Spleen (tissue), 11 donors: ENCODE results near the gene NPHP4. TPM values are rescaled to one million over a fixed set of nuclear protein-coding genes. Genes with fewer than 3 reads are reported as not detected.

ENCODE experiments used
- DNase-seq: peaks from one replicate; pipeline ENCODE4 v3.0.0-alpha.2; 2020
- H3K27ac ChIP-seq, 8 donors: fragments of 200-600 bp; sonication (generic) in 7 of 8; 1 replicate in 4 of 8; 2 replicates in 4 of 8; pipeline versions ENCODE4 v1.5.0 to v1.8.0; 2016 to 2021; ENCODE audit warnings: inconsistent platforms in 4 of 8, mild to moderate bottlenecking in 4 of 8, moderate library complexity in 1 of 8
- H3K27me3 ChIP-seq, 7 donors: fragments of 200-600 bp; sonication (generic) in 6 of 7; replicated peaks in 1 of 7; 1 replicate in 4 of 7; 2 replicates in 3 of 7; pipeline versions ENCODE4 v1.5.0 to v1.8.0; 2016 to 2021; ENCODE audit warnings: inconsistent platforms in 3 of 7, mild to moderate bottlenecking in 1 of 7
- H3K36me3 ChIP-seq, 6 donors: fragments of 200-600 bp; sonication (generic) in 5 of 6; 1 replicate in 4 of 6; 2 replicates in 2 of 6; pipeline versions ENCODE4 v1.5.0 to v1.8.0; 2016 to 2021; ENCODE audit warnings: inconsistent platforms in 2 of 6
- H3K4me1 ChIP-seq, 6 donors: fragments of 200-600 bp; sonication (generic) in 5 of 6; 1 replicate in 3 of 6; 2 replicates in 3 of 6; pipeline versions ENCODE4 v1.5.0 to v1.8.0; 2016 to 2021; ENCODE audit warnings: inconsistent platforms in 3 of 6
- H3K4me3 ChIP-seq, 8 donors: fragments of 200-600 bp; sonication (generic) in 7 of 8; 1 replicate in 4 of 8; 2 replicates in 4 of 8; pipeline versions ENCODE4 v1.5.0 to v1.8.0; 2016 to 2021; ENCODE audit warnings: inconsistent platforms in 4 of 8, mild to moderate bottlenecking in 4 of 8, moderate library complexity in 2 of 8
- H3K9me3 ChIP-seq, 8 donors: fragments of 200-600 bp; sonication (generic) in 7 of 8; 1 replicate in 4 of 8; 2 replicates in 4 of 8; pipeline versions ENCODE4 v1.5.0 to v1.8.0; 2016 to 2021; ENCODE audit warnings: inconsistent platforms in 4 of 8
- POLR2A ChIP-seq, 3 donors: fragments of 450-650 bp; IDR thresholded peaks; one replicate each; pipeline ENCODE4 v1.5.1; 2017; ENCODE audit warnings: antibody characterized with exemption in 3 of 3, mild to moderate bottlenecking in 1 of 3
- POLR2AphosphoS5 ChIP-seq, 3 donors: sonication (generic); formaldehyde crosslinking; IDR thresholded peaks; one replicate each; pipeline ENCODE4 v1.5.1; 2017; ENCODE audit warnings: antibody characterized with exemption in 3 of 3
- WGBS, 5 donors: extraction: QIAGEN DNeasy Blood & Tissue Kit in 3 of 5; methylation state at CpG; one replicate each; pipeline versions ENCODE4 v1.1.5 to v1.1.7; 2013 to 2018; 5-methylcytosine and 5-hydroxymethylcytosine counted together
- intact Hi-C: fragments of 100-400 bp; cut with DNase I; formaldehyde crosslinking; loops from one replicate; pipeline ENCODE4 v1.15.0; 2023; ENCODE audit warnings: low total_unique reads
- polyA plus RNA-seq, 3 donors: library from polyadenylated mRNA; stranded (reverse); fragments of 200-250 nt; gene quantifications; one replicate each; pipeline ENCODE4 v1.2.1, GENCODE V29; 2013
- total RNA-seq, 7 donors: library from RNA; depleted of rRNA in 3 of 7; stranded (reverse); fragments of >200 nt in 3 of 7; fragmentation: NEBNext Ultra II Directional in 4 of 7; extraction: Animal tissue kit (Norgen Biotek cat#: 25700) in 4 of 7; gene quantifications; one replicate each; pipeline versions ENCODE4 v1.1.0 to v1.2.1, GENCODE V29; 2016 to 2021
- TF ChIP-seq, protein P1 (sequence below), 11 experiments: fragments of 200-600 bp in 7 of 11; fragments of 450-650 bp in 4 of 11; sonication (generic) in 4 of 11; IDR thresholded peaks in 8 of 11; conservative IDR thresholded peaks in 3 of 11; 1 replicate in 7 of 11; 2 replicates in 4 of 11; pipeline versions ENCODE4 v1.4.0 to v1.8.0; 2016 to 2021; ENCODE audit warnings: antibody characterized with exemption in 11 of 11, inconsistent platforms in 4 of 11, mild to moderate bottlenecking in 1 of 11
- donor health status: healthy with polysubstance abuse.
- donor health status: DM: no; HTN: no; CAD: no; lungs with moderate emphysema.
- donor health status: DM: no; HTN: no; CAD: no.
- donor health status: Bipolar disorder and iron deficiency.
- donor health status: healthy.
- donor health status: DM: no; HTN: no; CAD: no.
- donor health status: DM: yes; HTN: yes; CAD: no.

NPHP4 gene
- total and polyA plus RNA-seq, 10 donors, result 1.2 to 17.5 (median 9.4) TPM

DNA sequence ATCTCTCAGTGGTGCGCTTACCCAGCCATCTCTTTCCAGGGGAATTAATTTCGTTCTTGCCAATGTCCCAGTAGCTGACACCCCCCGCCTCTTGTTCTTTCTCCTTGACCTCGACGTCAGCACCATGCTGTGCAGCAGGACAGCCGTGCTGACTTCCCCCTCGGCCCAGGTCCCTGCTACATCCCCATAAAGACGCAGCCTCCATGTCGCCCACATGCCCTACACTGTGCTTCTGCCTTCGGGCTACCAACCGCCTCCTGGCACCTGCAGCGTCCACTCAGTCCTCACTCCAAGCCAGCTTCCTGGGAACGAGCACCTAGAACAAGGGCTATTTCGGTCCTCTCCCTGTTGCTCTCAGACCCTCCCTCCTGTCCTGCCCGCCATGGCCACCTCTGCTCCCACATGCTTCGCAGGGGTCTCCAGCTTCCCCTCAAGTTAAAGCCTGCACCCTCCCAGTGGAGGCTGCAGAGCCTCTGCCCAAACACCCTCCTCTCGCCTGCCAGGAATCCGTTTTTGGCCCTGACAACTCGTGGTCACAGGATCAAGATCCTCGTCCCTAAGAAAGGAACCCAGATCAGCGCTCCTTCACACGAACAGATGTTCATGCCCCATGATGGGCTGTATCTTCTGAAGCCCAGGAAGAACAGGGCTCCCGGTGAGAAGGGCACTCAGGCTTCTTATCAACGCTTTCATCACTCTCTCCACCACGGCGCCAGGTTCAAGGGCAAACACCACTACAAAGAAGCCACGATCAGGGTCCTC lies 109.7 kb downstream of the NPHP4 start:
- DNase-seq, result no peak
- TF ChIP-seq, protein P1, sequence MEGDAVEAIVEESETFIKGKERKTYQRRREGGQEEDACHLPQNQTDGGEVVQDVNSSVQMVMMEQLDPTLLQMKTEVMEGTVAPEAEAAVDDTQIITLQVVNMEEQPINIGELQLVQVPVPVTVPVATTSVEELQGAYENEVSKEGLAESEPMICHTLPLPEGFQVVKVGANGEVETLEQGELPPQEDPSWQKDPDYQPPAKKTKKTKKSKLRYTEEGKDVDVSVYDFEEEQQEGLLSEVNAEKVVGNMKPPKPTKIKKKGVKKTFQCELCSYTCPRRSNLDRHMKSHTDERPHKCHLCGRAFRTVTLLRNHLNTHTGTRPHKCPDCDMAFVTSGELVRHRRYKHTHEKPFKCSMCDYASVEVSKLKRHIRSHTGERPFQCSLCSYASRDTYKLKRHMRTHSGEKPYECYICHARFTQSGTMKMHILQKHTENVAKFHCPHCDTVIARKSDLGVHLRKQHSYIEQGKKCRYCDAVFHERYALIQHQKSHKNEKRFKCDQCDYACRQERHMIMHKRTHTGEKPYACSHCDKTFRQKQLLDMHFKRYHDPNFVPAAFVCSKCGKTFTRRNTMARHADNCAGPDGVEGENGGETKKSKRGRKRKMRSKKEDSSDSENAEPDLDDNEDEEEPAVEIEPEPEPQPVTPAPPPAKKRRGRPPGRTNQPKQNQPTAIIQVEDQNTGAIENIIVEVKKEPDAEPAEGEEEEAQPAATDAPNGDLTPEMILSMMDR (IDR thresholded peaks at IDR 0.05 in 8 of 11, conservative IDR thresholded peaks at IDR 0.05 in 3 of 11), result no peak
- TF ChIP-seq POLR2A (IDR thresholded peaks at IDR 0.05) (no peak), POLR2AphosphoS5 (IDR thresholded peaks at IDR 0.05) (no peak)
- intact Hi-C loops, result no loop called here

DNA sequence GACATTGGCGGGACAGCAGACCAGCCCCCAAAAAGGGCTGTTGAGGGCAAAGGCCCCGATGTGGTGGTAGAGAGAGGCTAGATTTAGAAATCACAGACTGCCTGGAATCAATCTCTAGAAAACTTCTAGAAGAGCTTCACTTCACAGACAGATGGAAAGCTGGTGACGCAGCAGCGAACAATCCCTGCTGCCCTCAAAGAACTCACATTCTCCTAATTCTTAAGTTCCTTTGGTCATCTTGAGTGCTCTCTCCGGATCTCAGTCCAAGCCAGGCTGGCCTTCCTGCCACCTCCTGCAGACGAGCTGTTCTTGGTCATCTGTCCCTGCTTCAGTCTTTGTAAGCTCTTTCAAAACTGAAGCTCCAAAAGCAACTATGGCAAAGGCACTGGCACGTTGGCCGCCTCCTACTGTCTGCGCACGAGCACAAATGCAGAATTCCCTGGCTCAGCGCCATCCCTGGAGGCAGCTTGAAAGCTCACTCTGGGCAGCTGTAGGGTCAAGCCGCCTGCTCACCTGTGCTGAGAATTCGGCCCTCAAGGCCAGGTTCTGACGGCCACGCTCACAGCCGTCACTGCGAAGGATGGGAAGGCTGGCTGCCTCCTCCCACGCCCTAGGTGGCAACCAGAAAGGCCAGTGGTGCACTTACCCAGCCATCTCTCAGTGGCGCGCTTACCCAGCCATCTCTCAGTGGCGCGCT lies 110.6 kb downstream of the NPHP4 start:
- H3K27me3 ChIP-seq, result no peaks in the 10 kb centered on the region
- intact Hi-C loops, result no loop called here
- DNase-seq, result no peak
- peaks cover 0 to 14% (median 0%) of the 10 kb centered on the region in 8 donors for H3K9me3 ChIP-seq
- WGBS, 5 donors, result 90 to 96% (median 94%) methylated on average over 20 to 22 of the region's 22 CpGs
- peaks cover 0 to 87% (median 3%) of the 10 kb centered on the region in 6 donors for H3K36me3 ChIP-seq
- no peaks in the 10 kb centered on the region for H3K4me1 ChIP-seq
- no peak overlapping the region for H3K27ac ChIP-seq
- TF ChIP-seq POLR2AphosphoS5 (IDR thresholded peaks at IDR 0.05) (no peak), POLR2A (IDR thresholded peaks at IDR 0.05) (no peak)
- TF ChIP-seq, protein P1 (IDR thresholded peaks at IDR 0.05 in 8 of 11, conservative IDR thresholded peaks at IDR 0.05 in 3 of 11), result no peak
- H3K4me3 ChIP-seq, result no peak overlapping the region

More for the DNA sequence above, 109.7 kb downstream of the NPHP4 start:
- H3K9me3 ChIP-seq, result peaks cover 0 to 14% (median 0%) of the 10 kb centered on the region in 8 donors
- 90 to 95% (median 91%) methylated on average over 27 of the region's 27 CpGs for WGBS, 5 donors
- no peak overlapping the region for H3K4me3 ChIP-seq
- H3K27me3 ChIP-seq, result no peaks in the 10 kb centered on the region
- no peak overlapping the region for H3K27ac ChIP-seq
- no peaks in the 10 kb centered on the region for H3K4me1 ChIP-seq
- peaks cover 0 to 86% (median 3%) of the 10 kb centered on the region in 6 donors for H3K36me3 ChIP-seq

DNA sequence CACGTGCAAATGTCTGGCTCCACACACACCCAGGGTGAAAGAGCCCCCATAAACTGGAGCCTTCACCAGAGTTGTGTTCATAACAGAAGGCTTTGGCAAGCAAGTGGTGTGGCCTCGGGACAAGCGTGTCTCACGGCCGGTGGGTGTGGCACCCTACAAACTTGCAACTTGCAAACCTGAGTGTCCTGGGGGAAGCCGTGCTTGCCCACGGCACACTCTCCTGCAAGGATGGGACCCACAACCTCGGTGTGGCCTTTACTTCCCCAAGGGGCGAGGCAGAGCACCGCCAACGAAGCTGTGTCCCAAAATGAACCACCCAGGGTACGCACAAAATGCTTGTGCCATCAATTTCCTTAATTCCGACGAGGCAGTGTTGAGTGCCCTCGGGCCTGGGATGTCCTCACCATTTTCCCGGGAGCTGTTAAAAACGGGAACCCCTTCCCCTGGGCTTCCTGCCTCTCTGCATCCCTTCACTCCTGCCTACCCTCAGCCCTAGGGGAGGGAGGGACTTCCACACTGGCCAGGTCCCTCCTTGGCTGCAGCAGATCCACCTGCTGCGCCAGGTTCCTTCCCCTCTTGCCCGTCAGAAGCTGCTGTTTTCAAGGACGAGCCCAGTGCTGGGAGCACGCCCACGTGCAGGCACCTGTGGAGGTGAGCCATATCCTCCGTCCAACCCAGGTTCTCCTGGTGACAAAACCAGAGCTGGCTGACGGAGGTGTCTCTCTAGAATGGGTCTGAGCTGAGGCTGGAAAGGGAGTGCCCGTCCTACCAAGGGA lies 111.4 kb downstream of the NPHP4 start:
- Histone ChIP-seq H3K9me3 (peaks cover 0 to 14% (median 0%) of the 10 kb centered on the region in 8 donors), H3K36me3 (peaks cover 0 to 87% (median 3%) of the 10 kb centered on the region in 6 donors), H3K27ac (no peak overlapping the region), H3K4me3 (no peak overlapping the region), H3K27me3 (no peaks in the 10 kb centered on the region), H3K4me1 (no peaks in the 10 kb centered on the region)
- no peak for DNase-seq
- TF ChIP-seq POLR2AphosphoS5 (IDR thresholded peaks at IDR 0.05) (no peak), POLR2A (IDR thresholded peaks at IDR 0.05) (no peak)
- TF ChIP-seq, protein P1 (IDR thresholded peaks at IDR 0.05 in 8 of 11, conservative IDR thresholded peaks at IDR 0.05 in 3 of 11), result no peak
- 93 to 97% (median 95%) methylated on average over 21 to 25 of the region's 25 CpGs for WGBS, 5 donors
- intact Hi-C loops, result no loop called here
